GM10248 (cell line): ENCODE data around the gene PTPRF.

Experiments used
- CTCF ChIA-PET: fragments of 300-600 bp; sonication (Branson Sonifier 250); formaldehyde crosslinking; extraction: SDS; loops from one replicate; lab custom pipeline; 2021; ENCODE audit warnings: antibody characterized with exemption; lab: Yijun Ruan, JAX
- POLR2A ChIA-PET: fragments of 350-650 bp; sonication (Branson Sonifier 250); formaldehyde crosslinking; extraction: SDS; loops from one replicate; lab custom pipeline; 2020; ENCODE audit warnings: antibody characterized with exemption; lab: Yijun Ruan, JAX
- DNase-seq: peaks from one replicate; pipeline ENCODE4 v3.0.0; 2012; ENCODE audit errors: extremely low spot score
- TF ChIP-seq, protein P1 (sequence below): IDR thresholded peaks from 2 replicates; pipeline ENCODE4 v1.5.1; 2012; ENCODE audit warnings: mild to moderate bottlenecking, low read depth; ENCODE audit errors: extremely low read depth, missing control alignments, control extremely low read depth

Gene PTPRF

DNA sequence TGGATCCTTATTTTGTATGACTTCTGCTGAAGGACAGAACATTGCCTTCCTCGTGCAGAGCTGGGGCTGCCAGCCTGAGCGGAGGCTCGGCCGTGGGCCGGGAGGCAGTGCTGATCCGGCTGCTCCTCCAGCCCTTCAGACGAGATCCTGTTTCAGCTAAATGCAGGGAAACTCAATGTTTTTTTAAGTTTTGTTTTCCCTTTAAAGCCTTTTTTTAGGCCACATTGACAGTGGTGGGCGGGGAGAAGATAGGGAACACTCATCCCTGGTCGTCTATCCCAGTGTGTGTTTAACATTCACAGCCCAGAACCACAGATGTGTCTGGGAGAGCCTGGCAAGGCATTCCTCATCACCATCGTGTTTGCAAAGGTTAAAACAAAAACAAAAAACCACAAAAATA is 91.8 kb downstream of the PTPRF start:
- no peak for DNase-seq
- TF ChIP-seq, protein P1, sequence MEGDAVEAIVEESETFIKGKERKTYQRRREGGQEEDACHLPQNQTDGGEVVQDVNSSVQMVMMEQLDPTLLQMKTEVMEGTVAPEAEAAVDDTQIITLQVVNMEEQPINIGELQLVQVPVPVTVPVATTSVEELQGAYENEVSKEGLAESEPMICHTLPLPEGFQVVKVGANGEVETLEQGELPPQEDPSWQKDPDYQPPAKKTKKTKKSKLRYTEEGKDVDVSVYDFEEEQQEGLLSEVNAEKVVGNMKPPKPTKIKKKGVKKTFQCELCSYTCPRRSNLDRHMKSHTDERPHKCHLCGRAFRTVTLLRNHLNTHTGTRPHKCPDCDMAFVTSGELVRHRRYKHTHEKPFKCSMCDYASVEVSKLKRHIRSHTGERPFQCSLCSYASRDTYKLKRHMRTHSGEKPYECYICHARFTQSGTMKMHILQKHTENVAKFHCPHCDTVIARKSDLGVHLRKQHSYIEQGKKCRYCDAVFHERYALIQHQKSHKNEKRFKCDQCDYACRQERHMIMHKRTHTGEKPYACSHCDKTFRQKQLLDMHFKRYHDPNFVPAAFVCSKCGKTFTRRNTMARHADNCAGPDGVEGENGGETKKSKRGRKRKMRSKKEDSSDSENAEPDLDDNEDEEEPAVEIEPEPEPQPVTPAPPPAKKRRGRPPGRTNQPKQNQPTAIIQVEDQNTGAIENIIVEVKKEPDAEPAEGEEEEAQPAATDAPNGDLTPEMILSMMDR: no peak
- POLR2A ChIA-PET: no interaction called here
- CTCF ChIA-PET: no interaction called here

DNA sequence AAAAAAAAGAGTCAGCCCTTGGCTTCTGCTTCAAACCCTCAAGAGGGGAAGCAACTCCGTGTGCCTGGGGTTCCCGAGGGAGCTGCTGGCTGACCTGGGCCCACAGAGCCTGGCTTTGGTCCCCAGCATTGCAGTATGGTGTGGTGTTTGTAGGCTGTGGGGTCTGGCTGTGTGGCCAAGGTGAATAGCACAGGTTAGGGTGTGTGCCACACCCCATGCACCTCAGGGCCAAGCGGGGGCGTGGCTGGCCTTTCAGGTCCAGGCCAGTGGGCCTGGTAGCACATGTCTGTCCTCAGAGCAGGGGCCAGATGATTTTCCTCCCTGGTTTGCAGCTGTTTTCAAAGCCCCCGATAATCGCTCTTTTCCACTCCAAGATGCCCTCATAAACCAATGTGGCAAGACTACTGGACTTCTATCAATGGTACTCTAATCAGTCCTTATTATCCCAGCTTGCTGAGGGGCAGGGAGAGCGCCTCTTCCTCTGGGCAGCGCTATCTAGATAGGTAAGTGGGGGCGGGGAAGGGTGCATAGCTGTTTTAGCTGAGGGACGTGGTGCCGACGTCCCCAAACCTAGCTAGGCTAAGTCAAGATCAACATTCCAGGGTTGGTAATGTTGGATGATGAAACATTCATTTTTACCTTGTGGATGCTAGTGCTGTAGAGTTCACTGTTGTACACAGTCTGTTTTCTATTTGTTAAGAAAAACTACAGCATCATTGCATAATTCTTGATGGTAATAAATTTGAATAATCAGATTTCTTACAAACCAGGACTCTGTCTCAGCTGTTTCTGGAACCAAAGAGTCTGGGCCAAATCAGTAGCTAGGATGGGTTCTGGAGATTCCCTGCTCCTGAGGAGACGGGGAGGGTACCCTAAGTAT is 92.5 kb downstream of the PTPRF start:
- CTCF ChIA-PET: interaction anchor here (1.6 kb wide), 1 partner anchor 13 kb away, joined by 3 read pairs; no protein-coding TSS in a partner anchor
- POLR2A ChIA-PET: no interaction called here
- TF ChIP-seq, protein P1: no peak
- no peak for DNase-seq

DNA sequence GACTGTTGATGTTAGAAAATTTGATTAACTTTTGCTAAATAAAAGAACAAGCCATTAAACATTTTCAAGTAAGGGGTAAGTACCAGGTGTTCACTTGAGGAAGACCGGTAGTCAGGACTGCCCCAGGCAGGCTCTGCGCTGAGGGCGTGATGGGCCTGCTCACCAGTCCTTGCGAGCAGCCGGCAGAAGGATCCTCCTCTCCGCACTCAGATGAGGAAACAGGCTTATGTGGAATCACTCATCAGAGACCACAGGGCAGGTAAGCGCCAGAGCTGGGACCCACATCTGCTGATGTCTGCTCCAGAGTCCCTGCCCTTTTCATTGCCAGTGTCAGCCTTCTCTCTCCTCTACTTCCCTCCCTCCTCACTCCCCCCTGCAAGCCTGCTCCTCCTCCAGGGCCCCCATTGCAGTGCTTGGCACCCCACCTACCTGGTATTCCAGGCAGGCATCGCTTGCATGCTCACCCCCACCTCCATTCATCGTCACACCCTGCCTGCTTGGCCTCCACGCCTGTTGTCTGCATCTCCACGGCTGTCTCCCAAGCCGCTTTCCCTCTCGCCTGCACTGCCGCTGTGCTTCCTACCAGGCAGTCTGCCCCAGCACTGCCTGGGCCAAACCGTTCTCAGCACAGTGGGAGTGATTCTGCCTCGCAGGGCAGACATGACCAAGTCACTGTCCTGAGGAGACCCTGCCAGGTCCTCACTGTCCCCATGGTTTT is 94.5 kb downstream of the PTPRF start:
- ChIA-PET POLR2A (no interaction called here), CTCF (no interaction called here)
- DNase-seq: no peak
- TF ChIP-seq, protein P1: no peak

DNA sequence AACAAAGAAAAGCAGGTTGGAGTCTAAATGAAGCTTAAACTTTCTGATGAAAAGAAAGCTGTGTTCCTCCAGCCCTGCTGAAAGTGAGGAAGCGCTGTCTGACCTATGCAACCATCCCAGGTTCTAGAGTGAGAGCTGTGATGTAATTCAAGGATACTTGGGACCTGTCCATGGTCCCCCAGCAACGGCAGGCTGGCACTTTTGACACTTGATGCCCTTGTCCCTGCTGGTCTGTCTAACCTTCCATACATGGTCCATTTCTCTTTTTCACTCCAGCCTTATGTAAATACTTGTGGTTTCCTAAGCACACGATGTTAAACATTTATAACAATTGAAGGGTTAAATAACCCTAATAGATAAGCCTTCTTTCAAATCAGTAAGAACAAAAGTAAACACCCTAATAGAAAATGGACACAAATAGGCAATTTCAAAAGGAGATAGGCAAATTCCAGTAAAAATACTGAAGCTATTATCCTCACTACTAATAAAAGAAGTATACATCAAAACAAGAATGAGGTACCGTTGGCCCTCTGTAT is 101.5 kb downstream of the PTPRF start:
- DNase-seq: no peak
- ChIA-PET POLR2A (no interaction called here), CTCF (interaction anchor here (1.6 kb wide), 1 partner anchor 18 kb away, joined by 4 read pairs; the partner anchor contains the start of gene KDM4A)
- TF ChIP-seq, protein P1: no peak

DNA sequence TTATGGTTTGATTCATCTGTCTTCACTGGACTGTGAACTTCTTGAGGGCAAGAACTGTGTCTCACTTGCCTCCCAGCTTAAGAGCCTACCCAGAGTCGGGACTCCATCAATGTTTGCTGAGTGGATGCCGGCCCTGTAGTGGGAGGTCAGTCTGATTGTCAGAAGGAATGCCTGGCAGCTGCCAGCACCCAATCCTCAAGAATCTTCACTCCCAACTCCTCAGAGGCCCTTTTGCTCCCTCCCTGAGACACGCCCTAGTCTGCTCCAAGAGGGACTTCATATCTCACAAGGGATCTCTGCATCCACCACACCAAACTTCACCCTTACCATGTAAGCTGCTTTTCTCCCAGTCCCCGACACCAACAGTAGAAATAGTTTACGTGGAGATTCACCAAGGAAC is 104.0 kb downstream of the PTPRF start:
- DNase-seq: no peak
- POLR2A ChIA-PET: interaction anchor here (1.5 kb wide), 1 partner anchor 16 kb away, joined by 10 read pairs; the partner anchor contains the start of gene KDM4A
- CTCF ChIA-PET: no interaction called here
- TF ChIP-seq, protein P1: no peak

DNA sequence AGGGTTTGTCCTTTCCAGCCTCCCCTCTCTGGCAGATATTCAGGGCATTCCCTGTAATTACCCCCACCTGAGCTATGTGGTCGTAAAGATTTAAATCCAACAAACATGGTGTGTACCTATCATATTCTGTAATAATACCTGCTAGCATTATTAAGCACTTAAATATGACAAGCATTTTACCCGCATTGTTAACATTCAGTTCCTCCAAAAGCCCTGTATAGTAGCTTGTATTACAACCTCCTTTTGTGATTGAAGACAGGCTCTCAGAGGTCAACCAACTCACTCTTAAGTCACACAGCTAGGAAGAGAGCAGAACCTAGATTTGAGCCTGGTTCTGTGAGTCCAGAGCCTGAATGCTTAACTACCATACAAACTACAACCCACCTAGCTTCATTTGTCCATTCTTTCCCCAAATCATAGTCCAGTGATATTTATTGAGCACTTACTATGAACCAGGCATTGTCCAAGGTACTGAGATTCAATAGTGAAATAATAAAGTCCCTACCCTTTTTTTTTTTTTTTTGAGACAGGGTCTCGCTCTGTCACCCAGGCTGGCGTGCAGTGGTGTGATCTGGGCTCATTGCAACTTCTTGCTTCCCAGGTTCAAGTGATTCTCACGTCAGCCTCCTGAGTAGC is 105.4 kb downstream of the PTPRF start:
- ChIA-PET POLR2A (interaction anchor here (1.0 kb wide), 1 partner anchor 14 kb away, joined by 4 read pairs; the partner anchor contains the start of gene KDM4A), CTCF (interaction anchor here (0.8 to 2.7 kb wide), 3 partner anchors 10 to 299 kb away, joined by 3 to 6 read pairs (median 3); no protein-coding TSS in a partner anchor)
- no peak for DNase-seq
- TF ChIP-seq, protein P1: no peak
